Left ventricle myocardium inferior (tissue), 1 donor: Measurements from ENCODE around the gene MRPS2. TPM values are rescaled to one million over a fixed set of nuclear protein-coding genes. Genes with fewer than 3 reads are reported as not detected.
"Not testable (repeated sequence)": the region's sequence is repeated elsewhere in the genome, so short reads cannot be mapped to it uniquely, and the experiment has no call there.

Experiments
- DNase-seq: peaks from one replicate; pipeline ENCODE4 v3.0.0-alpha.2; 2020
- H3K27ac ChIP-seq: fragments of 200-600 bp; replicated peaks from 2 replicates; pipeline ENCODE4 v1.8.0; 2021
- H3K27me3 ChIP-seq: fragments of 200-600 bp; 2 replicates; pipeline ENCODE4 v1.8.0; 2021; ENCODE audit warnings: low read depth
- H3K36me3 ChIP-seq: fragments of 200-600 bp; 2 replicates; pipeline ENCODE4 v1.8.0; 2021
- H3K4me1 ChIP-seq: fragments of 200-600 bp; 2 replicates; pipeline ENCODE4 v1.8.0; 2021
- H3K4me3 ChIP-seq: fragments of 200-600 bp; 2 replicates; pipeline ENCODE4 v1.8.0; 2021; ENCODE audit warnings: mild to moderate bottlenecking, moderate library complexity
- H3K9me3 ChIP-seq: fragments of 200-600 bp; replicated peaks from 2 replicates; pipeline ENCODE4 v1.8.0; 2021
- intact Hi-C: fragments of 100-400 bp; cut with micrococcal nuclease; formaldehyde crosslinking; loops from one replicate; pipeline ENCODE4 v1.11.0; 2022
- total RNA-seq: library from RNA; stranded (reverse); fragmentation: NEBNext Ultra II Directional; extraction: Animal tissue kit (Norgen Biotek cat#: 25700); gene quantifications from one replicate; pipeline ENCODE4 v1.2.1, GENCODE V29; 2021
- TF ChIP-seq, protein P1 (sequence below): fragments of 200-600 bp; IDR thresholded peaks from 2 replicates; pipeline ENCODE4 v1.8.0; 2021; ENCODE audit warnings: antibody characterized with exemption, mild to moderate bottlenecking, borderline replicate concordance
- donor health status: DM: no; HTN: yes; CAD: no; lungs with severe emphysema.

MRPS2 gene
- total RNA-seq, 1 donor from 2014 or later: 42.6 TPM

DNA sequence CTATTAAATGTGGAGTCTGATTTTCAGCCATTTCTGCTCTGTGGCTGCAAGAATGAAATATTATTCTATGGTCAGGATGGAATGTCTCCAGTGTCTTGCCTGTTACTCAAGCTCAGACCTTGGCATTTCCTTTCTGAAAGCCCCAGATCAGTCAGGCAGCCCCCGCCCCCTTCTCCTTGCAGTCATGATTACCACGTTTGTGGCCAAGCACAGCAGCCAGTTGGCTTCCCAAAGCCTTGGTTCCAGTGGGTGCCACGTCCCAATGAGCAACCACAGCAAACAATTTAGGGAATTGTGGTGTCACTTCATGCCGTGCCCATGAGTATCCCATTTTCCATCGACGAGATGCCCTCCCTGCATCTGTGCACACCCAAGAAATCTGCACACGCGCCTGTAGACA, 35.7 kb downstream of the MRPS2 start:
- Histone ChIP-seq H3K9me3 (no peaks in the 10 kb centered on the region), H3K36me3 (no peaks in the 10 kb centered on the region), H3K4me3 (no peak overlapping the region), H3K27ac (no peak overlapping the region), H3K27me3 (peaks cover 39% of the 10 kb centered on the region), H3K4me1 (no peaks in the 10 kb centered on the region)
- no peak for DNase-seq
- TF ChIP-seq, protein P1, sequence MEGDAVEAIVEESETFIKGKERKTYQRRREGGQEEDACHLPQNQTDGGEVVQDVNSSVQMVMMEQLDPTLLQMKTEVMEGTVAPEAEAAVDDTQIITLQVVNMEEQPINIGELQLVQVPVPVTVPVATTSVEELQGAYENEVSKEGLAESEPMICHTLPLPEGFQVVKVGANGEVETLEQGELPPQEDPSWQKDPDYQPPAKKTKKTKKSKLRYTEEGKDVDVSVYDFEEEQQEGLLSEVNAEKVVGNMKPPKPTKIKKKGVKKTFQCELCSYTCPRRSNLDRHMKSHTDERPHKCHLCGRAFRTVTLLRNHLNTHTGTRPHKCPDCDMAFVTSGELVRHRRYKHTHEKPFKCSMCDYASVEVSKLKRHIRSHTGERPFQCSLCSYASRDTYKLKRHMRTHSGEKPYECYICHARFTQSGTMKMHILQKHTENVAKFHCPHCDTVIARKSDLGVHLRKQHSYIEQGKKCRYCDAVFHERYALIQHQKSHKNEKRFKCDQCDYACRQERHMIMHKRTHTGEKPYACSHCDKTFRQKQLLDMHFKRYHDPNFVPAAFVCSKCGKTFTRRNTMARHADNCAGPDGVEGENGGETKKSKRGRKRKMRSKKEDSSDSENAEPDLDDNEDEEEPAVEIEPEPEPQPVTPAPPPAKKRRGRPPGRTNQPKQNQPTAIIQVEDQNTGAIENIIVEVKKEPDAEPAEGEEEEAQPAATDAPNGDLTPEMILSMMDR: no peak
- intact Hi-C loops: no loop called here

DNA sequence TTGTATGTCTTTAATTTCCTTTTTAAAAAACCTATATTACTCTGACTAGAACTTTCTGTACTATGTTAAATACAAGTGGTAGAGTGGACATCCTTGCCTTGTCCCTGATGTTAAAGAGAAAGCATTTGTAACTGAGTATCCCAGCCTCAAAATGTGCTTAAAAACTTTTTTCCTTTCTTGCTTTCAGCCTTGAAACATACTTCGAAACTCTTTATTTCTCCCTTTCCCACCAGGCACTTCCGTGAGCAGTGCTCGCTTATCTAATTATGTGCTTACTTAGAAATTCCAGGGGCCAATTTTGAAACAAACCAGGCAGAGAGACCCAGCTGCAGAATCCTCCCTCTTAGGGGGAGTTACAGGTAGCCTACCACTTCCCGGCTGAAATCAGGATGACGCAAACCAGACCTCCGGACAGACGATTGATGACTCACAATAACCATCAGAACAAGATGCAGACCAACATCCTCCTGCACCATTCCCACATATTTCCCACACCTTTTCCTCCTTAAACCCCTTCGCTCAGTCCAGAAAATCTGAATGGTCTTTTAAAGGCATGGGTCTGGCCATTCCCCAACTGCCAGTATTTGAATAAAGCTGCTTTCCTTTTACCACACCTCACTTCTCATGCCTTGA, 42.9 kb downstream of the MRPS2 start:
- H3K9me3 ChIP-seq, H3K36me3 ChIP-seq, H3K4me1 ChIP-seq, intact Hi-C loops, H3K4me3 ChIP-seq, DNase-seq, H3K27ac ChIP-seq: not testable (repeated sequence)
- H3K27me3 ChIP-seq: peaks cover 35% of the 10 kb centered on the region

DNA sequence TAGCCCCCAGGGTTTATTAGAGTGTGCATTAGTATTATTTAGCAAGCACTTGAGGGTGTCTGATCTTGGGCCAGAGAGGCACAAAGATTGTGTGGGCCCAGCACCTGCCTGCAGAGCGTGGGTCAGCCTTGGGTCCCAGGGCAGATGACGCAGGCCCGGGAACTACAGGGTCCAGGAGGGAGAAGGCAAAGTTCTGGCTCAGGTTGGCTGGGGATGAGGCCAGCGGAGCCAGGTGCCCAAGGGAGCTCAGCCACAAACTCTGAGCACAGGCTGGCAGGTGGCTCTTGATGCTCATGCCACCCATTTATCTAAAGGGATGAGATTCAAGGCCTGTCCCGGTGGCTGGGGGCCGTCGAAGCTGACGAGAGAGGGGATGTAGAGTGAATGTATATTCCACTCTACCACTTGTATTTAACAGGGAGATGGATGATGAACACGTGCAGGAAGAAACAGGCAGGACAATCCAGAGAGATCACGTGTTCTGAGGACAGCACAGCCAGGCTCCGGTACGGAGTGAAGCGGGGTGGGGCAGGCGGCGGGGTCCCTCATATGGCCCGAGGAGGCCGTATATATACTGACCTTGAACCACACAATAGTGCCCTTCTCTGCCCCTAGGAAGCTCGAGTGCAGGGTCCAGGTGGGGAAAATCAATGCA, 44.6 kb downstream of the MRPS2 start:
- TF ChIP-seq, protein P1: no peak
- H3K4me1 ChIP-seq: no peaks in the 10 kb centered on the region
- peaks cover 7% of the 10 kb centered on the region for H3K9me3 ChIP-seq
- no peak for DNase-seq
- no peak overlapping the region for H3K27ac ChIP-seq
- no peaks in the 10 kb centered on the region for H3K36me3 ChIP-seq
- H3K4me3 ChIP-seq: no peak overlapping the region
- H3K27me3 ChIP-seq: peaks cover 21% of the 10 kb centered on the region
- intact Hi-C loops: no loop called here

DNA sequence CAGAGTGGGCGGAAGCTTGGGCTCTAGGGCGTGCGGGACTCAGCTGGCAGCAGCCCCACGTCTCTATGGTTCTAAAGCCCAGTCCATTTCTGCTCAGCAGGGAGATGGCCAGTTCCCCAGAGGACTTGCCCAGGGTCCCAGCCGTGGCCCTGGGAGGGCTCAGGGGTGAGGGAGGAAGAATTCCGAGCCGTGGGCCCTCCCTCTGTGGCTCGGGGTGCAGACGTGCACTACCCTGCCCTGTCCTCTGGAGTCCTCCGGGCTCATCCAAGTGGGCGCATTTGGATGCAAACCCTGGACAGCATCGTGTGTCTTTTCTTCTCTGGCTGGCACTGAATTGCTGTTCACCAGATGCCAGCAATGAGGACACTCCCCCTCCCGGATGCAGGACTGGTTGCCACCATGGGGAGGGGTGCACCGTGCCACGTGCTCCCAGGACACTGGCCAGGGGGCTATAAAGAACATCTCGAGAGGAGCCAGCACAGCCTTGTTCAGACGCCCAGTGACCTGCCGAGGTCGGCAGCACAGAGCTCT, 45.2 kb downstream of the MRPS2 start, which contains the start of gene OBP2A:
OBP2A (plus strand) TSS at position 481 of the 531 bp plus-strand sequence. CDS start 55 bp downstream, outside the sequence.
- H3K4me1 ChIP-seq, DNase-seq: not testable (repeated sequence)
- peaks cover 21% of the 10 kb centered on the region for H3K27me3 ChIP-seq

DNA sequence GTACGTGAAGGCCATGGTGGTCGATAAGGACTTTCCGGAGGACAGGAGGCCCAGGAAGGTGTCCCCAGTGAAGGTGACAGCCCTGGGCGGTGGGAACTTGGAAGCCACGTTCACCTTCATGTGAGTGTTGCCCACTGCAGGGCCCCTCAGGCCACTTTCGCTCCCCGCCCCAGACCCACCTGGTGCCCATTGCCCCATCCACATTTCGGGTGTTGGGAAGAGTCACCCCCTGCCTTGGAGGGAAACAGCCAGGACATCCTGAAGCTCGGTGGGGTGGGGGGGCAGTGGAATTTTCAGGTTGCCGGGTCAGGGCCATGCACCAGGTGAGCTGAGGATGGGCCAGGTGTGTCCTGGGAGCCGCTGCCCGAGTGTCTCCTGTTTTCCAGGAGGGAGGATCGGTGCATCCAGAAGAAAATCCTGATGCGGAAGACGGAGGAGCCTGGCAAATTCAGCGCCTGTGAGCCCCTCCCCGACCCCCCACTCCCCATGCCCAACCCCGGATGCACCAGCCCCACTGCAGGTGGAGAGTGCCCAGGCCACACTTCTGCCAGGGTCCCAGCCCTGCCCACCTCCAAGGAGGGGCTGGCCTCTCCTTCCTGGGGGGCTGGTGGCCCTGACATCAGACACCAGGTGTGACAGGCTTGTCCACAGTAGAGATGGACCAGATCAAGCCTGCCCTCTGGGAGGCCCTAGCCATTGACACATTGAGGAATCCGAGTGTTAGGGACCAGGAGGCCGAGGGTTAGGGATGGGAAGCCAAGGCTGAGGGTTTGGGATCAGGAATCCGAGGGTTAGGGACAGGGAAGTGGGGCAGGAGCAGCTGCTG, 46.5 kb downstream of the MRPS2 start:
- intact Hi-C loops, H3K27ac ChIP-seq: not testable (repeated sequence)

More for the DNA sequence above, 45.2 kb downstream of the MRPS2 start, which contains the start of gene OBP2A:
- H3K9me3 ChIP-seq, H3K4me3 ChIP-seq, H3K27ac ChIP-seq, intact Hi-C loops, H3K36me3 ChIP-seq: not testable (repeated sequence)

DNA sequence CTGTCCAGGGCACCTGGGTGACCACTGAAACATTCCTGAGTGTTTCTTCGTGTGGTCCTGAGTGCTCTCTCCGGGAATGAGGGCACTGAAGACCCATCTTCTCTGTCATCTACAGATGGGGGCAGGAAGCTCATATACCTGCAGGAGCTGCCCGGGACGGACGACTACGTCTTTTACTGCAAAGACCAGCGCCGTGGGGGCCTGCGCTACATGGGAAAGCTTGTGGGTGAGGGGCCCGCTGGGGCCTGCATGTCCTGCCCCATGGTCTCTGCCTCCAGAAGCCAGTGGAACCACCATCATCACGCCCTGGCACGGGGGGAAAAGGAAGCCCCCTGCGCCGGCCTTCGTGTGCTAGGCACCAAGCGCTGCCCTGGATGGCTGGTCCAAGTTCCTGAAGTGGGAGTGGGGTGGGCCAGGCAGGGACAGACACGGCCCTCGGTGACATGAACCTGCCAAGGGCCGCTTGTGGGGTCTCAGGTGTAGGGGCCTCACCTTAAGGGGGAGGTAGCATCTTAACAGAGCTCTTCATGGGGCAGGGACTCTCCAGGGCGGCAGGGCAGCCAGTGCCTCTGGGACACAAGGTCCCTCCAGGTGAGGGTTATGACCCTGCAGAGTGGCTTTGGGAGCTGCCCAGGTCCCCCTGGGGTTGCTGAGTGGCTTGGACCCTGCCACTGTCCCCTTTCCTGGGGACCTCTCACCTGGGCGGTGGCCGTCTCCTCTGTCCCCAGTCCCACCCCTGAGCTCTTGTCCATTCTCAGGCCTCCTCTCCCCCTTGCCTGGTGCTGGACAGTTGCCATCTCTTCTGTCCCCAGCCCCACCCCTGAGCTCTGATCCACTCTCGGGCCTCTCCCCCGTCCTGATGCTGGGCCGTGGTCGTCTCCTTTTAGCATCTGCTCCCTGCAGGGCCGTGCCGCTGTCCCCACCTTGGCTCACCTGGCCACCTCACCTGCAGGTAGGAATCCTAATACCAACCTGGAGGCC, 47.6 kb downstream of the MRPS2 start:
- TF ChIP-seq, protein P1: no peak
- no peak for DNase-seq
- no peak overlapping the region for H3K4me3 ChIP-seq
- peaks cover 24% of the 10 kb centered on the region for H3K27me3 ChIP-seq
- H3K4me1 ChIP-seq: no peaks in the 10 kb centered on the region
- no peak overlapping the region for H3K27ac ChIP-seq
- peaks cover 2% of the 10 kb centered on the region for H3K9me3 ChIP-seq
- intact Hi-C loops: no loop called here
- no peaks in the 10 kb centered on the region for H3K36me3 ChIP-seq

More for the DNA sequence above, 46.5 kb downstream of the MRPS2 start:
- not testable (repeated sequence) for DNase-seq, H3K4me3 ChIP-seq, H3K9me3 ChIP-seq, H3K36me3 ChIP-seq, H3K4me1 ChIP-seq
- peaks cover 18% of the 10 kb centered on the region for H3K27me3 ChIP-seq

DNA sequence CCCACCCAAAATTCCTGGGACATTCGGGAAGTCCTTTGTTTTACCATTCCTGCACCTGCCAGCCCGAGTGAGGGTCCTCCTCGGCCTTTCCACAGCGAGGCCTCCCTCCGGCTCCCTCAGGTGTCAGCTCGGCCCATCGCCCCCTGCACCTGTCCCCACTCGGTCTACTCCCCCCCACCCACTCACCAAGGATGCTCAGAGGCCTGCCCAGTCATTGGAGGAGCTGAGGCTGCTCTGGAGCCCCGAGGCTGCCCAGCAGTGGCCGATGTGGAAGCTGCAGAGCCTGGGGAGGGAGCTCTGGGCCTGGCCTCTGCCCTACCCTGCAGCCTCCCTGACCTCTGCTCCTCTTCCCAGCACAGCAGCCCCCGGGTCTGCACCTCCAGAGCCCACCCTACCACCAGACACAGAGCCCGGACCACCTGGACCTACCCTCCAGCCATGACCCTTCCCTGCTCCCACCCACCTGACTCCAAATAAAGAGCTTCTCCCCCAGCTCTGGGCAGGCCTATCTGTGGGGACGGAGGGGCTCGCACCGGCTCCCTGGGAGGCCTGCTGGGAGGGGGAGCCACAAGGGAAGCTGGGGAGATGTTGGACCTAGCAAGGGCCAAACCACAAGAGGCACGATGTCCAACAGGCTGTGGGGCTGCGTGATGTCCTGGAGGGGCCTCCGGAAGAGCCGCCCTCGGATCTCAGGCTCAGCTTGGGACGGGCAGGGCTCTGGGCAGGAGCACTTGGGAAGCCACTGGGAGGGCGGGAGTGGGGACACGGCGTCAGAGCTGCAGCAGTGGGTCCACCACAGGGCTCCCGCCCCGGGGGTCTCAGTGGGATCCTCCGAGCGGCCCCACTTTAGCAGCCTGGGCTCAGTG, 49.2 kb downstream of the MRPS2 start:
- intact Hi-C loops, H3K9me3 ChIP-seq, H3K36me3 ChIP-seq, H3K4me3 ChIP-seq, H3K4me1 ChIP-seq, DNase-seq, H3K27ac ChIP-seq: not testable (repeated sequence)
- peaks cover 19% of the 10 kb centered on the region for H3K27me3 ChIP-seq
